HUES48 (cell line): ENCODE measurements around the gene ZNRF2.

ENCODE experiments used
- H3K27ac ChIP-seq: one replicate; pipeline ENCODE4 v1.7.0; 2013; ENCODE audit warnings: low read depth, low read length, inconsistent platforms
- H3K27me3 ChIP-seq: 2 replicates; pipeline ENCODE4 v1.6.1; 2013; ENCODE audit warnings: mild to moderate bottlenecking, low read length; ENCODE audit not compliant: control insufficient read depth, insufficient read depth
- H3K36me3 ChIP-seq: 2 replicates; pipeline ENCODE4 v1.6.1; 2013; ENCODE audit warnings: low read length; ENCODE audit not compliant: control insufficient read depth, insufficient read depth
- H3K4me1 ChIP-seq: 2 replicates; pipeline ENCODE4 v1.6.1; 2013; ENCODE audit warnings: mild to moderate bottlenecking, low read length; ENCODE audit not compliant: control insufficient read depth, insufficient read depth
- H3K4me3 ChIP-seq: 2 replicates; pipeline ENCODE4 v1.5.1; 2013; ENCODE audit warnings: mild to moderate bottlenecking, low read depth, low read length
- H3K9ac ChIP-seq: 2 replicates; pipeline ENCODE4 v1.6.1; 2013; ENCODE audit warnings: mild to moderate bottlenecking, low read depth, low read length, moderate library complexity
- H3K9me3 ChIP-seq: 2 replicates; pipeline ENCODE4 v1.6.1; 2013; ENCODE audit warnings: low read length; ENCODE audit not compliant: control insufficient read depth, insufficient read depth

ZNRF2 gene

DNA sequence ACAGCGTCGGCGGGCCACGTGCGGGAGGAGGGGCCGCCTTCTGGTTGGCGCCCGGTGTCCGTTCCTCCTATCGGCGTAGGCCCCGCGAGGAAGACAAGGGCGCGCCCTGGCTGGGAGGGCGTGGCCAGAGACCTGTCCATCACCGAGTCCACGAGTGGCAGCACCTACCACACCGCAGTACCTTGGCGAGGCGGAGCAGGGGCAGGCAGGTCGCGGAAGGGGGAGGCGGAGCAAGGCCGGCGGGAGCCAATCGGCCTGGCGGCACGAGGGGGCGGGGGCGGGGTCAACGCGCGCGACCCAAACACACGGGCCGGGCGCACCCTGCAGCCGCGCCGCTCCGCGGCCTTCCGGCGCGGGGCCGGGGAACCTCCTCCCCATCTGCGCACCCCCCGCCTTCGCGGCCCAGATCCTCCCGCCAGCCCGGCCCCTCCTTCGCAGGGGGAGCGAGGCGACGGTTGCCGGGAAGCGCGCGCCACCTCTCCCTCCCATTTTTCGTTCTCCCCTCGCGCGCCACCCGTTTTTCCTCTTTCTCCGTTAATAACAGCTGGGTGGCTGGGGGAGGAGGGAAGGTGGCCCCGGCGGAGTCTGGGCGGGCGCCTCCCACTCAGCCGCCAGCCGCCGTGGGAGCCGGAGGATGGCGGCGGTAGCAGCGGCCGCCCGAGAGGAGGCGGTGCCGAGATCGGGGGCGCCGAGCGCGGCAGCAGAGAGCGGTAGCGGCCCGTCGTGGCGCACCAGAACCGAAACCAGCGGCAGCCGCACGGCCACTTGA, at the start of gene ZNRF2:
Gene ZNRF2, plus strand, starts transcription at position 300 of the 769 bp plus-strand sequence. CDS start 761 bp downstream, outside the sequence.
- H3K9me3 ChIP-seq = no peaks in the 10 kb centered on the region
- H3K4me3 ChIP-seq = peak within 1 kb of the TSS; percentile 78
- peak within 1 kb of the TSS; percentile 74; the same call in 1 of the 2 replicates for H3K9ac ChIP-seq
- H3K36me3 ChIP-seq = no peaks in the 10 kb centered on the region
- H3K27me3 ChIP-seq = no peaks in the 10 kb centered on the region
- H3K27ac ChIP-seq = peak within 1 kb of the TSS; percentile 93
- H3K4me1 ChIP-seq = peaks cover 25% of the 10 kb centered on the region

DNA sequence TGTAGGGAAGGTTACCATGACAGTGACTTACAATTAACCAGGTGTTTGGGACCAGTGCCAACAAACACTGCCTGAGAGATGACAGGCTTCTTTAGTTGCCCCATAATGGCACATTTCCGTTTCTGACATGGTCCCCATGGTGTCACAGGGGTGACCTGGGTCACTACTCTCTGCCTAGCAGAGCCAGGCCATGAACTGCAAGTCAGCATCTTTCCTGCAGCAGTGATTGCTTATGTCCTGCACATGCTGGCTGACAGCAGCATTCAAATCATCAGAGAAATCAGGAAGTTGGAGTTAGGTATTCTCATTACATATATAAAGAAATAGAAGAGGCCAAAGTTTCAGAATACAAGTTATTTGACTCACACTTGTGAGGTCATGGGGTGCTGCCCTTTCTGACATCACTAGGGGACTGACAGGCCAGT, 47.1 kb upstream of the ZNRF2 start:
- no peaks in the 10 kb centered on the region for H3K36me3 ChIP-seq
- H3K27ac ChIP-seq = no peak overlapping the region
- H3K9me3 ChIP-seq = no peaks in the 10 kb centered on the region
- H3K27me3 ChIP-seq = no peaks in the 10 kb centered on the region
- H3K4me3 ChIP-seq = no peak overlapping the region
- no peaks in the 10 kb centered on the region for H3K4me1 ChIP-seq
- H3K9ac ChIP-seq = no peak overlapping the region

DNA sequence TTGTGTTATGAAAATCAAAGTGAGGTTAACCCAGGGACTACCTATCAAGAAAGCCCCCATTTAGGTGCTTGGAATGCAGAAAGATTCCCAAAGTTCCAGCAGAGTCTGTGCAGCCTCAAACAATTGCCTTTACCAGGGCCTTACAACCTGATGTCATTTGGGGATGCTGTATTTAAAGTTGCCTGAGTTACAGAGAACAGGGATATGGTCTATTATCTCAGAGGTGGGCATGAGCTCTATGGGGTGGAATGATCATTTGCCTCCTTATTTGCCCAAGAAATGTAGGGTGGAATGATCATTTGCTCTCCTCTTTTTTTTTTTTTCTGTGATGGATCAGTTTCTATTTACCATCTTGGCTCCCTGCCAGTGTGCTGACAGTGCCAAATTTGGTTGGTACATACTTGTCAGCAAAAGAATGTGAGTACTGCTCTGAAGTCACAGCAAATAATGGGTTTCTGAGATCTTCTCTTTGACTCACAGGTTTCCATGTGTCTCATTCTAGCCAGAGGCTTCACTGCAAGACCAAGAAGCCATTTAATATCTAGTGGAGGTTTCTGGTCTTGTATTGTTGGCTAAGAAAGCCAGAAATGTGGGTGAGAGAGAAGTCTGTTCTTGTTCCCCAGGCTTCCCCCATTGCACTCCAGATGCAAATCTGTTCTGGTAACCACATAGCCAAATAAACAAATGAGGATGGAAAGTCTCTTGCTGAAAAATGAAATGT, 45.5 kb upstream of the ZNRF2 start:
- no peak overlapping the region for H3K4me3 ChIP-seq
- H3K4me1 ChIP-seq = no peaks in the 10 kb centered on the region
- no peak overlapping the region for H3K27ac ChIP-seq
- no peaks in the 10 kb centered on the region for H3K9me3 ChIP-seq
- H3K36me3 ChIP-seq = no peaks in the 10 kb centered on the region
- H3K9ac ChIP-seq = no peak overlapping the region
- no peaks in the 10 kb centered on the region for H3K27me3 ChIP-seq

DNA sequence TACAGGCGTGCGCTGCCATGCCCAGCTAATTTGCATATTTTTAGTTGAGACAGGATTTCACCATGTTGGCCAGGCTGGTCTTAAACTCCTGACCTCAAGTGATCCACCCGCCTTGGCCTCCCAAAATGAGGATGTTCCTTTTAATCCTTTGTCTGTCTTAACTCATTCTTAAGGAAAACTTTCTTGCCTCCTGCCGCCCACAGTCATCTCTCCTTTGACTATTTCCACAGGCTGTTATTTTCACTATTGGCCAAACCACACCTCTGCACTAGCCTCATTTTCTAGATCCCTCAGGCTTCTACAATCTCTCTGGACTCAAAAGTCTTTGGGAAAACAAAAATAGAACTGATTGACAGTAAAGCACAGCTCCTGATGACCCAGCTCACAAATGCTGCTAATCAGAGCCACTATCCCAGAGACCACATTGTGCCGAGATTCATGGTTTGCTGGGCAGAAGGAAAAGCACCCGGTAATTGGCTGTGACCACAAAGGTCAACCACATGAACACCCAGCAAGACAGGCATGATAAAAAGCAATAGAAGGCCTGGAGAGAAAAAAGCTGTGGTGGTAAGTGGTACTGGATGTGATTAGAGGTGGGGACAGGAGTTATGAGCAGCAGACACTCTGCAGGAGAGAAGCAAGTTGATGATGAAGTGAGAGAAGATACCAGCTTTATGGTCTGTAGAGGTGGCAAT, 44.1 kb upstream of the ZNRF2 start:
- H3K4me3 ChIP-seq = no peak overlapping the region
- H3K4me1 ChIP-seq = no peaks in the 10 kb centered on the region
- H3K9me3 ChIP-seq = no peaks in the 10 kb centered on the region
- H3K36me3 ChIP-seq = no peaks in the 10 kb centered on the region
- no peak overlapping the region for H3K27ac ChIP-seq
- no peaks in the 10 kb centered on the region for H3K27me3 ChIP-seq
- H3K9ac ChIP-seq = no peak overlapping the region

DNA sequence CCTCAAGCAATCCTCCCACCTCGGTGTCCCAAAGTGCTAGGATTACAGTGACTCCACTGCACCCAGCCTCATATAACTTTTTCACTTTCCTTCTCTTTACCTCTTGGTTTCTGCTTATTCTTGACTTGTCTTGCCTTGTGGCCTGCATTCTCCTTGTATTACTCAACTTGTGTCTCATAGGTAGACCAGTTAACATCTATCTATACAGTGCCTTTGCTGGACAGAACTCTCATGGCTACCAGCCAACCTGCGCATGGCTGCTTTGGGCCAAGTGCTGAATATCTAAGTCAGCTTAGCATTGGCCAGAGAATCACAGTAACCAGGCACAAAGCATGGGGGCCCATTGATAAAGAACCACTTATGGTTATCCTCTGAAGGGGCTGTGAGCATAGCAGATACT, 42.6 kb upstream of the ZNRF2 start:
- Histone ChIP-seq H3K27me3 (no peaks in the 10 kb centered on the region), H3K36me3 (no peaks in the 10 kb centered on the region), H3K27ac (no peak overlapping the region), H3K4me3 (no peak overlapping the region), H3K9me3 (no peaks in the 10 kb centered on the region), H3K9ac (no peak overlapping the region), H3K4me1 (no peaks in the 10 kb centered on the region)

DNA sequence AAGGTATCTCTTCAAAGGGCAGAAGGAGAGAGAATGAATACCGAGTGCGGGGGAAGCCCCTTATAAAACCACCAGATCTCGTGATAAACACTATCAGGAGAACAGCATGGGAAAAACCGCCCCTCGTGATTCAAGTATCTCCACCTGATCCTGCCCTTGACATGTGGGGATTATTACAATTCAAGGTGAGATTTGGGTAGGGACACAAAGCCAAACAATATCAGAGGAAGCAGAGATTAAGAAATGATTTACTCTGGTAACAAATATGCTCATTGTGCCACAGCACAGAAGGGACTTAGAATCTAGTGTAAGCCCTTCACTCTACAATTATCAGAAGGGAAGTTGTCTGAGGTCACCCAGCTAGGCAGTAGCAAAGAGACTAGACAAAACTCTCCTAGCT, 40.1 kb upstream of the ZNRF2 start:
- H3K36me3 ChIP-seq = no peaks in the 10 kb centered on the region
- no peak overlapping the region for H3K4me3 ChIP-seq
- no peaks in the 10 kb centered on the region for H3K9me3 ChIP-seq
- H3K9ac ChIP-seq = no peak overlapping the region
- no peak overlapping the region for H3K27ac ChIP-seq
- H3K27me3 ChIP-seq = no peaks in the 10 kb centered on the region
- peaks cover 10% of the 10 kb centered on the region for H3K4me1 ChIP-seq

DNA sequence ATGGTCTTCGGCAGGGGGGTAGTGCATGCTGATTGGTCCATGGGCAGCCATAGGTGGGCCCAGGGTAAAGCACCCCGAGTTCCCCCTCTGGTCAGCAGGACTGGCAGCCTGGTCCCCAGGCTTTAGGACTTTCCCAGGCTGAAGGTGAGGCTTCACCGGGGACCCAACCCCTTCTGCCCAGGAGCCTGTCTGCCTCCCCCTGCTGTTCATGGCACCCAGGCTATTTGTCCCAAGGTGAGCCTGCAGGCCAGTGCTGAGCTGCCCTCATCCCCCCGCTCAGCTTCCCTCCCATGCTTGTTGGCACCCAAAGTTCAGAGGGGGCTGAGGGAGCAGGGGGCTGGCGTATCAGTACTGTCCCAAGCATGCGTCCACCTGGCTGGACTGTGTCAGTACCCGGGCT, 38.5 kb upstream of the ZNRF2 start:
- H3K4me1 ChIP-seq = peaks cover 10% of the 10 kb centered on the region
- no peak overlapping the region for H3K27ac ChIP-seq
- no peaks in the 10 kb centered on the region for H3K36me3 ChIP-seq
- no peaks in the 10 kb centered on the region for H3K27me3 ChIP-seq
- H3K9me3 ChIP-seq = no peaks in the 10 kb centered on the region
- H3K9ac ChIP-seq = no peak overlapping the region
- no peak overlapping the region for H3K4me3 ChIP-seq

DNA sequence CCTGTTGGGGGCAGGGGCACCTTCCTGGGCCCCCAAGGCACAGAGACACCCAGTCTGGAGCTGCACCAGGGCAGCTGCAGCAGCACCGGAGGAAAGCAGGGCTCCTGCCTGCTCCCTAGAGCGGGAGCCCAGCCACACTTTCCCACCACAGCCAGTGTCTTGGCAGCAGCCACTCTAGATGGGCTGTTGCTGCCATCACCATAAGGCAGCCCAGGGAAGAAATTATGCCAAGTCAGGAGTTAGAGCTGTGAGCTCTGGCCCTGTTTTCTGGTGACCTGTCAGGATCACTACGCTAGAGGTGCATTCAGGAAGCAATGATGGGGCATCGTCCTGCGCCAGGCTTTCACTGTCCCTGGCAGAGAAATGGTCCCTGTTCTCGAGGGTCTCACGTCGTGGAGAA, 38.0 kb upstream of the ZNRF2 start:
- Histone ChIP-seq H3K36me3 (no peaks in the 10 kb centered on the region), H3K4me1 (peaks cover 10% of the 10 kb centered on the region), H3K9me3 (no peaks in the 10 kb centered on the region), H3K27ac (no peak overlapping the region), H3K9ac (no peak overlapping the region), H3K27me3 (no peaks in the 10 kb centered on the region), H3K4me3 (no peak overlapping the region)

DNA sequence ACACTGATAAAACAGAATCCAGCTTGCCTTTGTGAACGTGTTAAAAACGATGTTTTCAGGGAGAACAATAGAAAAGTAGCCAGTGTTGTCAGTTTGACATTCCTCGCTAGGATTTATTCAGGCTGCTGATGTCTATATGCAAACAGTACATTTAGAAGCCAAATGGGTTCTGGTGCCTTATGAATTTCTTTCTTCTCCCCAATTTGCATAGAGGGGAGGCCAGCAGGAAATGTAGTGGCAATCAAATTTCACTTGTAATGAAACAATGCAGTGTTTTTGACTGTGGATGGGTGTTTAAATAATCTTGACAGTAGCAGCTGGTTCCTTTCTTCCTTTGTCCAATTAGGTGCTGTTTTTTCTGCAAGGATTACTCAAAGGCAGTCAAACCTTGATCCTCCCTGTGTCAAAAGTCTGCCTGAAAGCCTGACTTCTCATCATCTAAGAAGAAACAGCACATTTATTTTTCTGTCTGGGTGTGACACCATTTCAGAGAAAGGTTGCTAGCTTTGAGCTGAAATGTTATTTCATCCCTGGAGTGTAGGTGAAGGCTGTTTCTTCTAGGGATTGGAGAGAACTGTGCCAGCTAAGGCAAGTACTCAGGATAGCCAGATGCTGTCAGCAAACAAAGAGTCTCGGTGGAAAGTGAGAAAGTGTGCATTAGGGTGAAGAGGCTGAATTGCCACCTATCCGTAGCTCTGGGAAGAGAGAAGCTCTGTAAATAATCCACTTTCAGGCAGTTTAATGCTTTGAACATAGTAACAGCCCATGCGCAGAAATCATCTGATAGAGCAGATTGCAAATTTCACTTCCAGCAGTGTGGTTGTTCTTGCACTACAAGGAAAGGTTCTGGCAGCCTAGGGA, 36.6 kb upstream of the ZNRF2 start:
- Histone ChIP-seq H3K9ac (no peak overlapping the region), H3K4me3 (no peak overlapping the region), H3K9me3 (no peaks in the 10 kb centered on the region), H3K36me3 (no peaks in the 10 kb centered on the region), H3K4me1 (peaks cover 10% of the 10 kb centered on the region), H3K27ac (no peak overlapping the region), H3K27me3 (no peaks in the 10 kb centered on the region)

DNA sequence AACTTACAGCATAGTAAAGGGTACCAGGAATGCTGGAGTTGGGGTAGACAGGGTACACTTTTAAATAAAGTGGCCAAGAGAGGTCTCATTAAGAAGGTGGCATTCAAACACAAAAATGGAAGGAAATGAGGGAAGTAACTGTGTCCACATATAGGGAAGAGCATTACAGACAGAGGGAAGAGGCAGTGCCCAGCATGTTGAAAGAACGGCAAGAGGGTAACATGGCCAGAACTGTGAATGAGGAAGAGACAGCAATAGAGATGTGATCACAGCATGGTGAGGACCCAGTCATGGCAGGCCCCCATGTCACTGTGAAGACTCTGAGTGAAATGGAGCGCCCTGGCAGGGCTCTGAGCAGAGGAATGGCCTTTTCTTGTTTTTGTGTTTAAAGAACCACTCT, 35.1 kb upstream of the ZNRF2 start:
- no peak overlapping the region for H3K9ac ChIP-seq
- H3K4me1 ChIP-seq = peaks cover 10% of the 10 kb centered on the region
- no peak overlapping the region for H3K27ac ChIP-seq
- no peaks in the 10 kb centered on the region for H3K9me3 ChIP-seq
- H3K4me3 ChIP-seq = no peak overlapping the region
- no peaks in the 10 kb centered on the region for H3K36me3 ChIP-seq
- H3K27me3 ChIP-seq = no peaks in the 10 kb centered on the region
